Sigmoid colon (tissue), 4 donors: Measurements from ENCODE around the gene ELMO1.

Source experiments
- CTCF ChIP-seq, 4 experiments: fragments of 450-650 bp in 3 of 4; fragments of 200-600 bp in 1 of 4; IDR thresholded peaks; one replicate each; pipeline ENCODE4 v1.5.1; 2016 to 2019; ENCODE audit warnings: antibody characterized with exemption in 4 of 4, mild to moderate bottlenecking in 3 of 4, moderate library complexity in 2 of 4
- POLR2A ChIP-seq, 2 donors: fragments of 450-650 bp; IDR thresholded peaks; one replicate each; pipeline ENCODE4 v1.6.1; 2016; ENCODE audit warnings: antibody characterized with exemption in 2 of 2, mild to moderate bottlenecking in 2 of 2, moderate library complexity in 2 of 2
- POLR2AphosphoS5 ChIP-seq, 4 donors: sonication (generic); formaldehyde crosslinking; IDR thresholded peaks; one replicate each; pipeline ENCODE4 v1.6.1; 2017; ENCODE audit warnings: antibody characterized with exemption in 4 of 4

DNA sequence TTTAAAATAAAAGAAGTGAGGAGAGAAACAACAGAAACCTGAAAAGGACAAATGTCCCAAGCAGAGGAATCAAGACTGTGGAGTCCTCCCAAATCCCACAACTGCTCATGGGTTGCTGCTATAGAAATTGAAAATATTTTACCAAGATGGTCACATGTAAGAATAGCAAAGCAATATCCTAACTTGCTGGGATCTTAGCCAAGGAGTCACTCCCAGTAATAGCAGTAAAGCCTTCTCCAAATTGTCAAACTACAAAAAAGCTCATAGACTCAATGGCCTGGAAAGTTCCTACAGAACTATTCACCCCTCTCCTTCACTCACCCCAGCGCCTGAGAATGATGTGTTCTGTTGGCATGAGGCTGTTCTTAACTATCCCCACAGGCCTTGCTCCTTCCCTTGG, 186.5 kb downstream of the ELMO1 start:
- TF ChIP-seq CTCF (IDR thresholded peaks at IDR 0.05) (no peak), POLR2A (IDR thresholded peaks at IDR 0.05) (no peak), POLR2AphosphoS5 (IDR thresholded peaks at IDR 0.05) (no peak)
